GM19238 (cell line): Measurements from ENCODE around the gene ACTR10.
"Not testable (repeated sequence)": the region's sequence is repeated elsewhere in the genome, so short reads cannot be mapped to it uniquely, and the experiment has no call there.

Source experiments
- DNase-seq: peaks from one replicate; pipeline ENCODE4 v3.0.0; 2011; ENCODE audit warnings: low spot score; ENCODE audit not compliant: insufficient read length

ACTR10 gene

GRCh38 chr14:58216544-58216943, 16.6 kb downstream of the ACTR10 start:
- DNase-seq: no peak

DNA sequence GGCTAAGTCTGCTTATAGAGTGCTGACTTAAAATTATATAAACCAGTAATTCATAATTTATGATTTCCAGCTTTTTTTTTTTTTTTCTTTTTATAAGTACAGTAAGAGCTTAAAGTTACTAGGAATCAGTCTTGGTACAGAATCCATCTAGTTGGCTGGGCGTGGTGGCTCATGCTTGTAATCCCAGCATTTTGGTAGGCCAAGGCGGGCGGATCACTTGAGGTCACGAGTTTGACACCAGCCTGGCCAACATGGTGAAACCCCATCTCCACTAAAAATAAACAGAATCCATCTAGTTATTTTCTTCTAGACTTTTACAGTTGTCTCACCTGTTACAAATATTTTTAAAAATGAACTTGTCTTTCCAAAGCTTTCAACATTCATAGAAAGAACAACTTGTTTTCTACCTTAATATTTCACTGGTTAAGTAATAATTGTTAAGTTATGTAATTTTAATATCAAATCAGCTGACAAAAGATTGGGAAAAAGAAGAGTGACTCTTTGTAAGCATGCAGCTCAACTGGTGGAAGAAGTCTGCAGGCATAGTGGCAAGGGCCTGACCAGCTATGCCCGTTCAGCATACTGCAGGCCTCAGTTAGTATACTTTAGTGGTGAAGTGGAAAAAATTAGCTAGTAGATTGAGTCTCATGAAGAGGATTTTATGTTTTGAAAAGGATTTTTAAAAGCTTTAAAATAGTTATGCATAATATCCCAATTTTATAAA, 27.3 kb downstream of the ACTR10 start:
- no peak for DNase-seq

- DNase-seq: no peak
Observed at GRCh38 chr14:58238252-58239243, 38.6 kb downstream of the ACTR10 start.

- no peak for DNase-seq
Observed at GRCh38 chr14:58239244-58240195, 39.6 kb downstream of the ACTR10 start.

DNA sequence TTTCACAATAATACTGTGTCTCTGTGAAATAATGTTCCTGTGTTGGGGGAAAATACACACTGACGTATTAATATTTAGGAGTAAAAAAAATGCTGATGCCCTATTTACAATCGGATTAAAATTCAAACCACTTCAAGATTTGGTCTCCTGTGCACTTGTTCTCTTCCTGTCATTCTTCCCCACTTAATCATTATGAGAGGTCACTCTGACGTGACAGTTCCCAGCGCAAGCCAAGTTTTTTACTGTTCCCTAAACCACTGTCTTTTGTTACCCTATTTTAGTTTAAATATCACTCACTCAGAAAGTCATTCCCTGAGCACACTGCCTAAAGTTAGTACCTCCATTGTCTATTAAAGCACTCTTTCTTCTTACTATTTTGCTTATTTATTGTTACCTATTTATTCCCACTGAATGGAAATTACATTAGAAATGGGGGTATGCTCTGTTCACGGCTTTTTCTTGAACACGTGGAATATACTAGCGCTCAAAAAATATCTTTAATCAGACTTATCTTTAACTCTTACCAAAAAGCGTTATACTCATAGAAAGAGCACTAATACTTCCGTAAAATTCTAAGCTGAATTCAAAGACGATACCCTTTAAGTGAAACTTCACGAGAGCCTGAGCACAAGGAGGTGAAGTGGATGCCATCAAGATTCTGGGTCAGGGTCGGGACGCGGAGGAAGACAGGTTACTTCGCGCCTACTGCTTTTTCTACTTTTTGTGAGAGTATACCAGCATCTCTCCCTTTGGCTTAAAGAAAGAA, 44.0 kb downstream of the ACTR10 start:
- no peak for DNase-seq

DNA sequence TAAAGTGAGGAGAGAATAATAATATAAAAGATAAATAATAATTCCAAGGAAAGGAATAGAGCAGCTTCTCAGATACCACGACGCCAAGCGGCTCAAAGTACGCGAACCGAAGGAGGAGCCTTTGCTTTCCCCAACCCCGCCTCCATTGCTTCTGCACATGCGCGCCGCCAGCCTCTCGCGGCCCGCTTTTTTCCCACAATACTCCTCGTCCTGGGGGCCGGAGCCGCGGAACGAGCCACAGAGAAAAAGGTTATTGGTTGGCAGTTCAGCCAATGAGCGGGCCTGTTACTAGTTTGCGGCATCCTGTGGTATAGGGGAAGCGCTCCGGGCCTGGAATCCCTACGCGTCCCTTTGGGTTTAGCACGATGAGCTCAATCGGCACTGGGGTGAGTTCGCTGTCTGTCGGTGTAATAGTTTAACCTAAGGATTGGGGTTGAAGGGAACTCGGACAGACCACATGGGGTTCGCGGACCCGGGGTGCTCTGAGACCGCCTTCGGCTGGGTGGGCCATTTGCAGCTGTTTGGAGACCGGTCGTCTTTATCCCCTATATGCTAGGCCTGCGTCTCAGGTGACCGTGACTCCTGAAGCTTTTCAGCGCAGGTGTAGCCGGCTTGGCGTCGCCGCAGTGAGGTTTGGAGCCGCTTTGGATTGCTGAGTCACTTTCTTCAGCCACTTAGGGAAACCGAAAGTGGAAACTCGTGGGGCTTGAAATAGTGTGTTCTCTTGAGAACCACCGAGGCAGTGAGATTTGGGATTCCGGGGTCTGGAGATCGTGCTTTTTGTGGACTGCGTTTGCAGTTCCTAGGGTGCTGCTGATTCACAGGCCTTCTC, 44.8 kb downstream of the ACTR10 start, which contains the start of gene PSMA3:
Gene PSMA3, plus strand, starts transcription at position 288 of the 832 bp plus-strand sequence. Its CDS starts 78 bp downstream, at position 366.
- DNase-seq: peak; percentile 81

- DNase-seq: no peak
Observed at GRCh38 chr14:58245562-58245961, 45.6 kb downstream of the ACTR10 start.

- DNase-seq: no peak
Observed at GRCh38 chr14:58249611-58250010, 49.7 kb downstream of the ACTR10 start.

DNA sequence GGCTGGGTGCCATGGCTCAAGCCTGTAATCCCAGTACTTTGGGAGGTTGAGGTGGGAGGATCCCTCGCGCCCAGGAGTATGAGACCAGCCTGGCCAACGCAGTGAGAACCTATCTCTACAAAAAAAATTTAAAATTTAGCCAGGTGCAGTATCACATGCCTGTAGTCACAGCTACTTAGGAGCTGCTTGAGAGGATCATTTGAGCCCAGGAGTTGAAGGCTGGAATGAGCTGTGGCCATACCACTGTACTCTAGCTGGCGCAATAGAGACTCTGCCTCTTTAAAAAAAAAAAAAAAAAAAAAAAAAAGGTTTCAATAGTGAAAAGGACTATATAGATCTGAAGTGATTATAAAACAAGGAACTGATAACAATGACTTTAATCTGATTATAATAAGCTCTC, 58.2 kb downstream of the ACTR10 start:
- DNase-seq: no peak

GRCh38 chr14:58262005-58262404, 62.1 kb downstream of the ACTR10 start:
- not testable (repeated sequence) for DNase-seq

DNA sequence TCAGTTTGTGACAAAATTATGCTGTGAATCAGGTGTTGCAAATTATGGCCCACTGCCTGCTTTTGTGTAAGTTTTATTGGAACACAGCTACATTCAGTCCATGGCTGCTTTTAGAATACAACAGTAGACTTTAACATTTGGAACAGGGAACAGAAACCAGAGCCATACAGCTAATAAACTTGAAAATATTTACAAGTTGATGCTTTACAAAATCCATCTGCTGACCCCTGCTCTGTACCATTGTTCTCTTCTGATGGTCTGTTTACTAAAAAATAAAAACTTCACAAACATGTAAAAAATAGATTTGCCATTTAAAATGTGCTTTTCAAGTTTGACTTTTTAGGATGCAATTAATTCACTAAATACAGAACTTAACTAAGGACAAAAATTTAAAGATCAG, 65.5 kb downstream of the ACTR10 start:
- no peak for DNase-seq

GRCh38 chr14:58270628-58271027, 70.7 kb downstream of the ACTR10 start:
- no peak for DNase-seq

DNA sequence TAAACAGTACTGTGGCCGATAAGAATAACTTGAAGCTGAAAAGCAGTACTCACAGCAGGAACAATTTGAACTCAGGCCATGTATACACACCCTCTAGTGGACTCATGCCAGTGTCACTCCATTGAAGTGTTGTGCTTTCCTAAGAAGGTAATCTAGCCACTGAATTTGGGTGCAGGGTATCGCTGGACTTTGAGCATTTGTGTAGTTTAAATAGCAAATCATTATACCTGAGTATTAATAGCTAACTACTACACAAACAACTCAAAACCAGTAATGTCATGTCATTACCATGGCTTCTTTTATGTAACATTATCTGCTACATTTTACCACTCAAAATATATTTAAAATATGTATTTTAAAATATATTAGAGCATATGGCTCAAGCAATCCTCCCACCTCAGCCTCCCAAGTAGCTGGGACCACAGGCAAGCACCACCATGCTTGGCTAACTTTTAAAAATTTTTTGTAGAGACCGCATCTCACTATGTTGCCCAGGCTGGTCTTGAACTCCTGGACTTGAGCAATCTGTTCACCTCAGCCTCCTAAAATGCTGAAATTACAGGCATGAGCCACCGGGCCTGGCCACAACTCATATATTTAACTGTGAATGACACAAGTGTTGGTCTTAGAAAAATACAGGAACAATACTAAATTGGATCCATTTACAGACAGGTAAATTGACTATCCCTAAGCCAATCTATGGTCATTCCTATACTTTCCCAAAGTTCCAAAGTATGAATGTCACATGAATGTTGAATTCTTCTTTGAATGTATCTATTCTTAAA, 72.8 kb downstream of the ACTR10 start:
- DNase-seq: no peak

DNA sequence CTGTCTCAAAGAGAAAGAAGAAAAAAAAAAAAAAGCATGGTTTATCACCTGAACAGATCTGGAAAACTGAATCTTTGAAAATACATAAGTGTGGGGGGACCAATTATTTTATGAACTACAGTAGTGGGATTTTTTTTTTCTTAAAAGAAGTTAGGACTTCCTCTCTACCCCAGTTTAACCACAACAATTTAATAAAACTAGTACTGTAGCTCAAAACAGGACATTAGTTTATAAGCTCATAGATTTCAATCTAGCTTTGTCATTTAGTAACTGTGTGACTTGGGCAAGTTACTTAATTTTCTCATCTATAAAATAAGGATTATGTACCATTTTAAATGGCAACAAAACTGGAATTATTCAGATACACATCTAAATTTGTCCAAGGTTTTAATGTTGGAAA, 74.9 kb downstream of the ACTR10 start:
- DNase-seq: no peak

DNA sequence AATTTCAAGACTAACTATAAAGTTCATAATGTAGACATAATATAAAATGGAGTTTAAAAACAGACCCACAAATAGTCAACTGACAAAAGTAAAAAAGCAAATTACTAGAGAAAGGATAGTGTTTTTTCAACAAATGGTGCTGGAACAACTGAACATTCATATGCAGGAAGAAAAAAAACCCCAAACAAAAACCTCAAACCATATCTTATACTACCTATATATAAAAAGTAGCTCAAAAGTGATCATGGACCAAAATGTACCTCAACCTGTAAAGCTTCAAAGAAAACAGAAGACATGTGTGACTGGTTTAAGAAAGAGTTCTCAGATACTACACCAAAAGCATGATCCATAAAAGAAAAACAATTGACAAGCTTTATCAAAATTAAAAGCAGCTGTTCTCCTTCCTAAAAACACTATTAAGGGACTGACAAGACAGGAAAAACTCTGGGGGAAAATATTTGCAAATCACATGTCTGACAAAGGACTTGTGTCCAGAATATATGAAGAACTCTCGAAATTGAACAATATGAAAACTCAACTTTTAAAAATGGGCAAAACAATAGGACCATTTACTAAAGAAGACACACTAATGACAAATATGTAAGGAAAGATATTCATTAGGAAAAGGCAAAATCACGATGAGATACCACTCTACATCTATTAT, 75.7 kb downstream of the ACTR10 start:
- DNase-seq: no peak

DNA sequence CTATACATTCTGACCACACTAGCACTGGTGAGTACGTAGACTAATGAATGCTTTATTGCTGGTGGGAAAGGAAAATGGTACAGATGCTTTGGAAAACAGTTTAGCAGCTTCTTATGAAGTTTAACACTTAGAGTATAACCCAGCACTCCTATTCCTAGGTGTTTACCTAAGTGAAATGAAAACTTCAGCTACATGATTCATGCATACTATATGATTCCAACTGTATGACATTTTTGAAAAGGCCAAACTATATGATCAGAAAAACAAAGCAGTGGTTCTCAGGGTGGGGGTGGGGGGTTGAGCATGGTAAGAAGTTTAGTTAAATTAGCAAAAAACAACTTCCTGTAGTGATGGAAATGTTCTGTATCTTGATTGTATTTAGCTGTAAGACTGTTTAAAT, 76.3 kb downstream of the ACTR10 start:
- no peak for DNase-seq

- DNase-seq: no peak
Observed at GRCh38 chr14:58278177-58278576, 78.2 kb downstream of the ACTR10 start.
